ENCODE data around the gene CREB3L2. TPM values are rescaled to one million over a fixed set of nuclear protein-coding genes. Genes with fewer than 3 reads are reported as not detected.
"Not testable (repeated sequence)": the region's sequence is repeated elsewhere in the genome, so short reads cannot be mapped to it uniquely, and the experiment has no call there.

The CREB3L2 gene
- total RNA-seq, 1 donor from 2014 or later: 175 TPM

GRCh38 chr7:137908106-137908505 lies 93.8 kb downstream of the CREB3L2 start:
- no peak for DNase-seq (ENCODE audit: low spot score)

GRCh38 chr7:137906636-137907035 lies 95.2 kb downstream of the CREB3L2 start:
- not testable (repeated sequence) for DNase-seq (ENCODE audit: low spot score)

GRCh38 chr7:137904833-137905232 lies 97.1 kb downstream of the CREB3L2 start:
- DNase-seq (ENCODE audit: low spot score): no peak

- no peak for DNase-seq (ENCODE audit: low spot score)
Observed at GRCh38 chr7:137903382-137904169, 98.3 kb downstream of the CREB3L2 start.

GRCh38 chr7:137900137-137900536 lies 101.7 kb downstream of the CREB3L2 start:
- no peak for DNase-seq (ENCODE audit: low spot score)

- no peak for DNase-seq (ENCODE audit: low spot score)
Observed at GRCh38 chr7:137898839-137899721, 102.8 kb downstream of the CREB3L2 start.

- DNase-seq (ENCODE audit: low spot score): no peak
Observed at GRCh38 chr7:137895301-137896221, 106.3 kb downstream of the CREB3L2 start.

- DNase-seq (ENCODE audit: low spot score): no peak
Observed at GRCh38 chr7:137893143-137893742, 108.6 kb downstream of the CREB3L2 start.

GRCh38 chr7:137891016-137891655 lies 110.8 kb downstream of the CREB3L2 start:
- DNase-seq (ENCODE audit: low spot score): no peak

- no peak for DNase-seq (ENCODE audit: low spot score)
Observed at GRCh38 chr7:137890449-137890921, 111.4 kb downstream of the CREB3L2 start.

- DNase-seq (ENCODE audit: low spot score): no peak
Observed at GRCh38 chr7:137888241-137888640, 113.6 kb downstream of the CREB3L2 start.

- no peak for DNase-seq (ENCODE audit: low spot score)
Observed at GRCh38 chr7:137886746-137887145, 115.1 kb downstream of the CREB3L2 start.

- DNase-seq (ENCODE audit: low spot score): no peak
Observed at GRCh38 chr7:137886281-137886680, 115.6 kb downstream of the CREB3L2 start.

- no peak for DNase-seq (ENCODE audit: low spot score)
Observed at GRCh38 chr7:137885678-137886077, 116.2 kb downstream of the CREB3L2 start.

GRCh38 chr7:137882806-137883205 lies 119.1 kb downstream of the CREB3L2 start:
- no peak for DNase-seq (ENCODE audit: low spot score)

GRCh38 chr7:137882261-137882668 lies 119.6 kb downstream of the CREB3L2 start:
- no peak for DNase-seq (ENCODE audit: low spot score)

- no peak for DNase-seq (ENCODE audit: low spot score)
Observed at GRCh38 chr7:137881607-137882260, 120.2 kb downstream of the CREB3L2 start.

GRCh38 chr7:137880432-137880831 lies 121.5 kb downstream of the CREB3L2 start:
- DNase-seq (ENCODE audit: low spot score): no peak

- DNase-seq (ENCODE audit: low spot score): no peak
Observed at GRCh38 chr7:137879357-137880158, 122.3 kb downstream of the CREB3L2 start.
